GM21423 (cell line): ENCODE data around the gene HASPIN.

ENCODE experiments used
- ATAC-seq: cut with Tn5 transposase; IDR thresholded peaks from one replicate; pipeline ENCODE4 v1.9.1; 2021; ENCODE audit warnings: mild to moderate bottlenecking, moderate library complexity; ENCODE audit not compliant: unreplicated experiment

HASPIN gene

GRCh38 chr17:3762922-3763776 lies 39.4 kb downstream of the HASPIN start:
- ATAC-seq: peak; percentile 58

GRCh38 chr17:3763777-3764170 lies 40.1 kb downstream of the HASPIN start:
- no peak for ATAC-seq

- ATAC-seq: no peak
These were observed 42.3 kb downstream of the HASPIN start for GRCh38 chr17:3765981-3766380.

GRCh38 chr17:3766779-3767178 lies 43.1 kb downstream of the HASPIN start:
- no peak for ATAC-seq

GRCh38 chr17:3768341-3768740 lies 44.6 kb downstream of the HASPIN start:
- no peak for ATAC-seq

GRCh38 chr17:3768769-3769168 lies 45.1 kb downstream of the HASPIN start:
- ATAC-seq: no peak

GRCh38 chr17:3770466-3770865 lies 46.8 kb downstream of the HASPIN start:
- no peak for ATAC-seq

GRCh38 chr17:3771140-3771539 lies 47.4 kb downstream of the HASPIN start:
- ATAC-seq: no peak

DNA sequence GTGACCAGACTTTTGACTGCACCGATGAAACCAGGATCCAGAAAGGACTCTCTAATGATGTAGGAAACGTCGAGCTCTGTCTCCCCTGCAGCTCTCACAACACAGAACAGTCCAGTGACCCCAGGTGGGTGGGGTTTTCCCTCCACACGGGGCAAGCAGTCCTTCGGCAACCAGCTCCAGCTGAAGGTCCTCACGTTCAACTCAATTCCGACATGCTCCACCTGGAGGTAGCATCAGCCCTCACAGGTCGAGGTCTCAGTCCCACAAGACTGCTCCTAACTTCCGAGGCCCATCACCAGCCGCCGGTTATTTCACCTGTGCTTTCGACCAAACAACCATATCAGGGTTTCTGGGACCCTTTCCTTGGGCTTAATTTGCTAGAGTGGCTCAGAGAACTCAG lies 49.1 kb downstream of the HASPIN start:
- no peak for ATAC-seq

DNA sequence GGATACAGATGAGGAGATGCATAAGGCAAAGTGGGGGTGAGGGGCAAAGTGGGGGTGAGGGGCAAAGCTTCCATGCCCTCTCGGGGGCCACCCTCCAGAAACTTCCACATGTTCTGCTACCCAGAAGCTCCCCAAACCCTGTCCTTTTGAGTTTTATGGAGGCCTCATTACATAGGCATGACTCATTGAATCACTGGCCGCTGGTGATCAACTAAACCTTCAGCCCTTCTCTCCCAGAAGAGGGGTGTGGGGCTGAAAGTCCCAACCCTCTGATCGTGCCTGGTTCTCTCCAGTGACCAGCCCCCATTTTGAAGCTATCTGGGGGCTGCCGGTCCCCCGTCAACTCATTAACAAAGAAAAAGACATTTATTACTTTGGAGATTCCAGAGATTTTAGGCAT lies 49.8 kb downstream of the HASPIN start:
- no peak for ATAC-seq

GRCh38 chr17:3773966-3774365 lies 50.3 kb downstream of the HASPIN start:
- ATAC-seq: no peak
